HepG2 (cell line): Measurements from ENCODE around the gene GGPS1. TPM values are rescaled to one million over a fixed set of nuclear protein-coding genes. Genes with fewer than 3 reads are reported as not detected.

Source experiments
- BHLHE40 ChIP-seq: IDR thresholded peaks from 2 replicates; pipeline ENCODE4 v1.6.1; 2011; ENCODE audit warnings: low read length, improper control_type of control experiment
- EEA1 ChIP-seq: sonication (generic); formaldehyde crosslinking; IDR thresholded peaks from 2 replicates; pipeline ENCODE4 v1.5.1; 2020; ENCODE audit warnings: mild to moderate bottlenecking, missing genetic modification reagents, borderline replicate concordance
- FOSL1 ChIP-seq: sonication (generic); formaldehyde crosslinking; IDR thresholded peaks from 2 replicates; pipeline ENCODE4 v1.9.0; 2021; ENCODE audit warnings: missing genetic modification reagents, borderline replicate concordance
- FOXC1 ChIP-seq: sonication (generic); formaldehyde crosslinking; IDR thresholded peaks from 2 replicates; pipeline ENCODE4 v1.8.0; 2022; ENCODE audit warnings: mild to moderate bottlenecking, missing genetic modification reagents, borderline replicate concordance
- FOXK1 ChIP-seq: sonication (generic); formaldehyde crosslinking; IDR thresholded peaks from 2 replicates; pipeline ENCODE4 v1.4.0; 2020; ENCODE audit warnings: low read depth, missing genetic modification reagents, borderline replicate concordance
- FOXP1 ChIP-seq, 2 experiments: fragments of 450-650 bp in 1 of 2; IDR thresholded peaks; 2 replicates each; pipeline ENCODE4 v1.6.1; 2017 to 2018; ENCODE audit warnings: antibody characterized with exemption in 1 of 2
- IRF2 ChIP-seq: IDR thresholded peaks from 2 replicates; pipeline ENCODE4 v1.6.1; 2018; ENCODE audit warnings: missing genetic modification reagents, missing compliant biosample characterization
- KMT2A ChIP-seq: sonication (generic); formaldehyde crosslinking; IDR thresholded peaks from 2 replicates; pipeline ENCODE4 v1.4.0; 2020; ENCODE audit warnings: missing genetic modification reagents
- MBNL3 ChIP-seq: fragments of 250-450 bp; sonication (Bioruptor Pico); conservative IDR thresholded peaks from 2 replicates; pipeline ENCODE4 v1.8.0; 2022; ENCODE audit warnings: mild to moderate bottlenecking, inconsistent platforms
- MLX ChIP-seq: IDR thresholded peaks from 2 replicates; pipeline ENCODE4 v1.6.1; 2016
- MTF2 ChIP-seq: sonication (generic); formaldehyde crosslinking; IDR thresholded peaks from 2 replicates; pipeline ENCODE4 v1.5.0; 2020; ENCODE audit warnings: missing genetic modification reagents, borderline replicate concordance
- NBN ChIP-seq: fragments of 450-650 bp; conservative IDR thresholded peaks from 2 replicates; pipeline ENCODE4 v1.6.1; 2017
- NFKBIZ ChIP-seq: IDR thresholded peaks from 2 replicates; pipeline ENCODE4 v1.6.1; 2018; ENCODE audit warnings: missing genetic modification reagents, missing compliant biosample characterization
- NFRKB ChIP-seq: fragments of 450-650 bp; IDR thresholded peaks from 2 replicates; pipeline ENCODE4 v1.6.1; 2017
- RORA ChIP-seq: sonication (generic); formaldehyde crosslinking; IDR thresholded peaks from 2 replicates; pipeline ENCODE4 v1.5.0; 2020; ENCODE audit warnings: mild to moderate bottlenecking, missing genetic modification reagents, moderate library complexity
- RXRB ChIP-seq: IDR thresholded peaks from 2 replicates; pipeline ENCODE4 v1.6.1; 2016; ENCODE audit warnings: borderline replicate concordance, missing genetic modification reagents, missing compliant biosample characterization
- SUZ12 ChIP-seq: fragments of 150-350 bp; IDR thresholded peaks from 2 replicates; pipeline ENCODE4 v1.6.1; 2014; ENCODE audit warnings: low read depth, low read length
- TMF1 ChIP-seq: sonication (generic); formaldehyde crosslinking; IDR thresholded peaks from 2 replicates; pipeline ENCODE4 v1.8.1; 2022; ENCODE audit warnings: low read depth, missing genetic modification reagents
- ZFP37 ChIP-seq: sonication (generic); formaldehyde crosslinking; IDR thresholded peaks from 2 replicates; pipeline ENCODE4 v1.4.0; 2020; ENCODE audit warnings: missing genetic modification reagents, borderline replicate concordance
- ZFY ChIP-seq: sonication (generic); formaldehyde crosslinking; IDR thresholded peaks from 2 replicates; pipeline ENCODE4 v1.4.0; 2020; ENCODE audit warnings: missing genetic modification reagents
- ZNF138 ChIP-seq: sonication (generic); formaldehyde crosslinking; IDR thresholded peaks from 2 replicates; pipeline ENCODE4 v1.5.0; 2020; ENCODE audit warnings: mild to moderate bottlenecking, low read depth, missing genetic modification reagents
- ZNF143 ChIP-seq: sonication (generic); formaldehyde crosslinking; IDR thresholded peaks from 2 replicates; pipeline ENCODE4 v1.4.0; 2020; ENCODE audit warnings: missing genetic modification reagents
- ZNF207 ChIP-seq: fragments of 450-650 bp; IDR thresholded peaks from 2 replicates; pipeline ENCODE4 v1.6.1; 2016; ENCODE audit warnings: antibody characterized with exemption, borderline replicate concordance
- ZNF296 ChIP-seq: sonication (generic); formaldehyde crosslinking; conservative IDR thresholded peaks from 2 replicates; pipeline ENCODE4 v1.5.0; 2020; ENCODE audit warnings: mild to moderate bottlenecking, missing genetic modification reagents
- ZNF382 ChIP-seq: sonication (generic); formaldehyde crosslinking; IDR thresholded peaks from 2 replicates; pipeline ENCODE4 v1.5.0; 2020; ENCODE audit warnings: missing genetic modification reagents, mild to moderate bottlenecking, borderline replicate concordance
- ZNF563 ChIP-seq: sonication (generic); formaldehyde crosslinking; IDR thresholded peaks from 2 replicates; pipeline ENCODE4 v1.8.0; 2022; ENCODE audit warnings: mild to moderate bottlenecking, moderate library complexity, missing genetic modification reagents
- ZNF775 ChIP-seq: sonication (generic); formaldehyde crosslinking; IDR thresholded peaks from 2 replicates; pipeline ENCODE4 v1.4.0; 2020; ENCODE audit warnings: missing genetic modification reagents, mild to moderate bottlenecking, moderate library complexity, borderline replicate concordance
- ZNF780A ChIP-seq: sonication (generic); formaldehyde crosslinking; IDR thresholded peaks from 2 replicates; pipeline ENCODE4 v1.8.0; 2022; ENCODE audit warnings: mild to moderate bottlenecking, missing genetic modification reagents, moderate library complexity
- ZNF839 ChIP-seq: sonication (generic); formaldehyde crosslinking; IDR thresholded peaks from 2 replicates; pipeline ENCODE4 v1.4.0; 2020; ENCODE audit warnings: missing genetic modification reagents, mild to moderate bottlenecking, borderline replicate concordance
- polyA plus RNA-seq, 8 experiments: library from polyadenylated mRNA; depleted of rRNA in 3 of 8; stranded (reverse) in 7 of 8; unstranded in 1 of 8; fragments of >200 nt; fragmentation: Illumina TruSeq in 4 of 8; extraction: Trizol in 4 of 8; gene quantifications; 2 replicates each; pipeline versions ENCODE4 v1.2.1 to v1.2.3, GENCODE V29; 2011 to 2016; ENCODE audit warnings: low read depth in 4 of 8, missing spikeins in 1 of 8, mixed read lengths in 1 of 8; ENCODE audit not compliant: insufficient read depth in 1 of 8
- total RNA-seq, 5 experiments: library from RNA; depleted of rRNA; stranded (reverse); fragments of >200 nt; fragmentation: Illumina TruSeq; extraction: Trizol; gene quantifications; 2 replicates each; pipeline ENCODE4 v1.2.3, GENCODE V29; 2016; ENCODE audit warnings: low read depth in 1 of 5
- TF ChIP-seq, protein P1 (sequence below): sonication (generic); formaldehyde crosslinking; IDR thresholded peaks from 2 replicates; pipeline ENCODE4 v1.5.1; 2020; ENCODE audit warnings: missing genetic modification reagents, mild to moderate bottlenecking, borderline replicate concordance
- TF ChIP-seq, protein P2 (sequence below): sonication (generic); formaldehyde crosslinking; IDR thresholded peaks from 2 replicates; pipeline ENCODE4 v1.4.0; 2020; ENCODE audit warnings: mild to moderate bottlenecking, low read depth, missing genetic modification reagents

GGPS1 gene
- total and polyA plus RNA-seq, 2 of the 13 experiments (the other 11 are each of a cell fraction or from before 2014, with no cell fraction given), result 28.8 to 42.6 TPM

DNA sequence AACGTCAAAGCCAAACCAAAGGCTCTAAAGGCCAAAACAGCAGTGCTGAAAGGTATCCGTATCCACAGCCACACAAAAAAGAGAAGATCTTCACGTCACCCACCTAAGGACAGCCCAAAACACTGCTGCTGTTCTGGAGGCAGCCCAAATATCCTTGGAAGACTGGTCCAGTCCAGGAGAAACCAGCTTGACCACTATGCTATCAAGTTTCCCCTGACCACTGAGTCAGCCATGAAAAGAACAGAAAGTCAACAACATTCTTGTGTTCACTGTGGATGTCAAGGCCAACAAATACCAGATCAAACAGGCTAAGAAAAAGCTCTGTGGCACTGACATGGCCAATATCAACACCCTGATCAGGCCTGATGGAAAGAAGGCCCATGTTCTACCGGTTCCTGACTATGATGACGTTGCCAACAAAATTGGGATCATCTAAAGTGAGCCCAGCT, 32.4 kb upstream of the GGPS1 start (continued):
- TF ChIP-seq MTF2 (CRISPR knock-in tag), result no peak
- no peak for TF ChIP-seq FOXC1 (CRISPR knock-in tag)
- TF ChIP-seq EEA1 (CRISPR knock-in tag), result no peak
- peak; percentile 50; the same call in 1 of the 2 replicates for TF ChIP-seq ZFY
- no peak for TF ChIP-seq ZNF563 (CRISPR knock-in tag)
- TF ChIP-seq ZFP37 (CRISPR knock-in tag), result 0 out of 2 replicates have a peak, but pooled peaks have one; percentile 38
- TF ChIP-seq IRF2 (CRISPR knock-in tag), result peak; percentile 89
- TF ChIP-seq NFKBIZ (CRISPR knock-in tag), result no peak
- TF ChIP-seq RXRB (CRISPR knock-in tag), result peak; percentile 85
- TF ChIP-seq FOXK1 (CRISPR knock-in tag), result peak; percentile 90; the same call in 1 of the 2 replicates
- no peak for TF ChIP-seq ZNF775
- TF ChIP-seq ZNF382, result no peak
- TF ChIP-seq, protein P1, sequence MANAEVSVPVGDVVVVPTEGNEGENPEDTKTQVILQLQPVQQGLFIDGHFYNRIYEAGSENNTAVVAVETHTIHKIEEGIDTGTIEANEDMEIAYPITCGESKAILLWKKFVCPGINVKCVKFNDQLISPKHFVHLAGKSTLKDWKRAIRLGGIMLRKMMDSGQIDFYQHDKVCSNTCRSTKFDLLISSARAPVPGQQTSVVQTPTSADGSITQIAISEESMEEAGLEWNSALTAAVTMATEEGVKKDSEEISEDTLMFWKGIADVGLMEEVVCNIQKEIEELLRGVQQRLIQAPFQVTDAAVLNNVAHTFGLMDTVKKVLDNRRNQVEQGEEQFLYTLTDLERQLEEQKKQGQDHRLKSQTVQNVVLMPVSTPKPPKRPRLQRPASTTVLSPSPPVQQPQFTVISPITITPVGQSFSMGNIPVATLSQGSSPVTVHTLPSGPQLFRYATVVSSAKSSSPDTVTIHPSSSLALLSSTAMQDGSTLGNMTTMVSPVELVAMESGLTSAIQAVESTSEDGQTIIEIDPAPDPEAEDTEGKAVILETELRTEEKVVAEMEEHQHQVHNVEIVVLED, result no peak
- TF ChIP-seq FOSL1 (CRISPR knock-in tag), result peak; percentile 86; the same call in 1 of the 2 replicates
- TF ChIP-seq FOXP1 (IDR thresholded peaks at IDR 0.05), result 0 out of 2 replicates have a peak, but pooled peaks have one; percentile 63
- peak; percentile 82 for TF ChIP-seq FOXP1 (CRISPR knock-in tag; IDR thresholded peaks at IDR 0.05)
- TF ChIP-seq BHLHE40, result no peak
- TF ChIP-seq, protein P2, sequence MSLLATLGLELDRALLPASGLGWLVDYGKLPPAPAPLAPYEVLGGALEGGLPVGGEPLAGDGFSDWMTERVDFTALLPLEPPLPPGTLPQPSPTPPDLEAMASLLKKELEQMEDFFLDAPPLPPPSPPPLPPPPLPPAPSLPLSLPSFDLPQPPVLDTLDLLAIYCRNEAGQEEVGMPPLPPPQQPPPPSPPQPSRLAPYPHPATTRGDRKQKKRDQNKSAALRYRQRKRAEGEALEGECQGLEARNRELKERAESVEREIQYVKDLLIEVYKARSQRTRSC (CRISPR knock-in tag), result no peak
- TF ChIP-seq ZNF839 (CRISPR knock-in tag), result no peak
- no peak for TF ChIP-seq SUZ12
- TF ChIP-seq TMF1, result no peak
- TF ChIP-seq RORA (CRISPR knock-in tag), result no peak
- peak; percentile 86 for TF ChIP-seq ZNF296 (CRISPR knock-in tag)
- TF ChIP-seq ZNF207, result no peak
- no peak for TF ChIP-seq MBNL3 (CRISPR knock-in tag)
- TF ChIP-seq NBN, result no peak
- no peak for TF ChIP-seq ZNF143 (CRISPR knock-in tag)
- TF ChIP-seq ZNF780A (CRISPR knock-in tag), result no peak
- peak; percentile 53; the same call in 1 of the 2 replicates for TF ChIP-seq KMT2A (CRISPR knock-in tag)
- no peak for TF ChIP-seq NFRKB
- no peak for TF ChIP-seq ZNF138 (CRISPR knock-in tag)
- TF ChIP-seq MLX, result peak; percentile 80
